C4-2B (cell line): ENCODE data around the gene FA2H.

Experiments
- H3K27ac ChIP-seq: fragments of 450-650 bp; 2 replicates; pipeline ENCODE4 v1.5.1; 2017
- ZFX ChIP-seq: fragments of 450-650 bp; IDR thresholded peaks from 2 replicates; pipeline ENCODE4 v1.6.1; 2017
- TF ChIP-seq, protein P1 (sequence below): fragments of 450-650 bp; conservative IDR thresholded peaks from 2 replicates; pipeline ENCODE4 v1.5.1; 2017; ENCODE audit warnings: mild to moderate bottlenecking

The FA2H gene

DNA sequence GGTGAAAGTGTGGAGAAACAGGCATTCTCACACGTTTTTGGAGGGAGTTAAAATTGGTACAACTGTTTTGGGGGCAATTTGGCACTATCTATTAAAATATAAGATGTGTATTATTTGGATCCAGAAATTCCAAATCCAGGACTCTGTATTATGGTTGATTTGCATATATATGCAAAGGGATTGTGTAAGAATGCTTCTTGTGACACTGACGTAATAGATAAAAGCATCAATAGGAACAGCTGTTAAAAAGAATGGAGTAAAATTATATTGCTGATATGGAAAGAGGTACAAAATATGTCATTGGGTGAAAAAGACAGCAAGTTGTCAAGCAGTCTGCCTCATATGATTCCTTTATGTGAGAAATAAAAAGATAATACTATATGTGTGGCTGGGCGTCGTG lies 17.3 kb downstream of the FA2H start:
- no peak for TF ChIP-seq ZFX
- TF ChIP-seq, protein P1, sequence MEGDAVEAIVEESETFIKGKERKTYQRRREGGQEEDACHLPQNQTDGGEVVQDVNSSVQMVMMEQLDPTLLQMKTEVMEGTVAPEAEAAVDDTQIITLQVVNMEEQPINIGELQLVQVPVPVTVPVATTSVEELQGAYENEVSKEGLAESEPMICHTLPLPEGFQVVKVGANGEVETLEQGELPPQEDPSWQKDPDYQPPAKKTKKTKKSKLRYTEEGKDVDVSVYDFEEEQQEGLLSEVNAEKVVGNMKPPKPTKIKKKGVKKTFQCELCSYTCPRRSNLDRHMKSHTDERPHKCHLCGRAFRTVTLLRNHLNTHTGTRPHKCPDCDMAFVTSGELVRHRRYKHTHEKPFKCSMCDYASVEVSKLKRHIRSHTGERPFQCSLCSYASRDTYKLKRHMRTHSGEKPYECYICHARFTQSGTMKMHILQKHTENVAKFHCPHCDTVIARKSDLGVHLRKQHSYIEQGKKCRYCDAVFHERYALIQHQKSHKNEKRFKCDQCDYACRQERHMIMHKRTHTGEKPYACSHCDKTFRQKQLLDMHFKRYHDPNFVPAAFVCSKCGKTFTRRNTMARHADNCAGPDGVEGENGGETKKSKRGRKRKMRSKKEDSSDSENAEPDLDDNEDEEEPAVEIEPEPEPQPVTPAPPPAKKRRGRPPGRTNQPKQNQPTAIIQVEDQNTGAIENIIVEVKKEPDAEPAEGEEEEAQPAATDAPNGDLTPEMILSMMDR: no peak
- no peak overlapping the region for H3K27ac ChIP-seq

- H3K27ac ChIP-seq: no peak overlapping the region
- no peak for TF ChIP-seq ZFX
- TF ChIP-seq, protein P1: no peak
Measured at GRCh38 chr16:74756203-74756602, 18.4 kb downstream of the FA2H start.

DNA sequence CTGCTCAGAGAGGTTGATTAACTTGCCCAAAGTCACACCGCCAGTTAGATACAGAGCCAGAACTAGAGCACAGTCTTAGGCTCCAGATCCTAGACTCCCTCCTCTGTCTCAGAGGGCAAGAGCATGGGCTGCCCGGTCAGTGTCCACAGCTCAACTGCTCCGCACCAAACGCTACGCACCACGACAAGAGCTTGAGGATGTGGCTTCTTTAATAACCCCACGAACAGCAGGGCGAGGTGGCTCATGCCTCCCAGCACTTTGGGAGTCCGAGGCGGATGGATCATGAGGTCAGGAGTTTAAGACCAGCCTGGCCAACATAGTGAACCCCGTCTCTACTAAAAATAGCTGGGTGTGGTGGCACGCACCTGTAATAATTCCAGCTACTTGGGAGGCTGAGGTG lies 21.4 kb downstream of the FA2H start:
- no peak overlapping the region for H3K27ac ChIP-seq
- TF ChIP-seq, protein P1: no peak
- no peak for TF ChIP-seq ZFX

- no peak for TF ChIP-seq ZFX
- TF ChIP-seq, protein P1: no peak
- no peak overlapping the region for H3K27ac ChIP-seq
Measured at GRCh38 chr16:74752756-74753155, 21.9 kb downstream of the FA2H start.

DNA sequence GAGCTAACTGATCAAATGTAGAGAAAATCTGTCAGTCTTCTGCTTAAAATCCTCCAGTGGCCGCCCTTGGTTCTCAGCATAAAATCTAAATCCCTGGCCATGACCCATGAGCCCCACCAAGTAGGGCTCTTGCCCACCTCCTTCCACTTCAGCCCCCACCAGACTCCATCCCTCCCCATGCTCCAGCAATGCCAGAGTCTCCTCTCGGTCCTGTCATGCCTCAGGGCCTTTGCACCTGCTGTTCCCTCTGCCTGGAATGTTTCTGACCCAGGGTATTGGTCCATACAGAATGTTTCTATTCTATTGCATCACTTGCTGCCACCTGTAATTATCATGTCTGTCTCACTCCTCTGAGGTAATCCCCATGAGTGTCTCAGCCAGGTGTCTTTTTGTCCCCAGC lies 22.4 kb downstream of the FA2H start:
- TF ChIP-seq, protein P1: no peak
- H3K27ac ChIP-seq: no peak overlapping the region

DNA sequence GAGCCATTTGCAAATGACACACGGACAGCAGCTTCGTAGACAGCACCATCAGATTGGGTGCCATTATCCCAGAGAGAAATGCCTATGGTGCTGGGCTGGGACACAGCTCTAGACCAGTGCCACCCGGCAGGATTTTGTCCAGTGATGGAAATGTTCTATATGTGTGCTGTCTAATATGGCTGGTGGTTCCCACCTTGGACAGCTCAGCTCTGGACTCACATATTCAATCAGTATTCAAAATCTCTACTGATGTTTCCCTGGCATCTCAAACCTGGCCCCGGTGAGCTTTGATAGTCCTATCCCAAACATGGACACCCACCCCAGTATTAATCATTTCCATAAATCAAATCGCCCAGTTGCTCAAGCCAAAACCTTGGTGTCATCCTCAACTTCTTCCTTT lies 23.0 kb downstream of the FA2H start:
- no peak overlapping the region for H3K27ac ChIP-seq
- TF ChIP-seq ZFX: no peak
- TF ChIP-seq, protein P1: no peak

DNA sequence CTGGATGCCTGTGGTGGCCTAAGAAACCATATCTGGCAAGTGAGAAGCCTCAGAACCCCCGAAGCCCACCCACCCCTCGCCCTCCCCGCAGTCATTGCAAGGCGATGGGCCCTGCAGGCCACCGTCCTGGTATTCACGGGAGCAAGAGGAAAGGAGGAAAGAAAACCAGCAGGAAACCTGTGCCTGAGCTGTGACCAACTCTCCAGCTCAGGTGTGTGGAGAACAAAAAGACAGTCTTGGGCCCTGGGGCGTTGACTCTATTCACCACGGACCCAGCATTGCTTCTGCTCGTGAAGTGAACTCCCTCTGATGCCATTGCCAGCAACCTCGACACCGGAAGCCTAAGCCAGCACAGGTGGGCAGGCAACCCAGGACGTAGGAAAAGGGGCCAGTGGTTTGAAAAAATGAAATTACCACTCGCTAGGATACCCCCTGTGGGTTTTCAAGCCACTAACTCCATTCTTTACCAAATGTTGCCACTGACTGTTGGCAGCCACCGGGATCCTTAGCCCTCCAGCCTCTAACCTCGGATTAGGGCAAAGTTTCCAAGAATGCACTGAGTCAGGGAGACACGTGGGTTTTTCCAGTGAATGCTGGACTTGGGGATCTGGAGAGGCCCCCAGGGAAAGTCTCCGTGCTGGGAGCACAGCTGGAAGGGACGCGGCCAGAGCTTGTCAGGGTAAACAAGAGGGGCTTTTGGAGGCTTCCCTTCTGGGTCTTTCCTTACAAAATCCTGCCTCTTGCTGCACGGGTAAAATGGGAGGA lies 25.1 kb downstream of the FA2H start:
- H3K27ac ChIP-seq: no peak overlapping the region
- TF ChIP-seq, protein P1: no peak
- no peak for TF ChIP-seq ZFX
